Tibial artery (tissue), 4 donors: ENCODE results near the gene PCSK9.

ENCODE experiments used
- DNase-seq, 2 donors: peaks; one replicate each; pipeline ENCODE4 v3.0.0-alpha.2; 2019
- H3K27ac ChIP-seq, 2 donors: fragments of 200-600 bp; sonication (generic) in 1 of 2; 1 replicate in 1 of 2; 2 replicates in 1 of 2; pipeline ENCODE4 v1.5.1; 2018 to 2019; ENCODE audit warnings: mild to moderate bottlenecking in 1 of 2
- H3K27me3 ChIP-seq, 2 donors: fragments of 200-600 bp; sonication (generic) in 1 of 2; one replicate each; pipeline versions ENCODE4 v1.5.1 to v1.6.0; 2016 to 2019
- H3K36me3 ChIP-seq, 3 donors: fragments of 200-600 bp; sonication (generic) in 2 of 3; one replicate each; pipeline ENCODE4 v1.5.1; 2016 to 2019; ENCODE audit warnings: mild to moderate bottlenecking in 2 of 3
- H3K4me1 ChIP-seq, 4 donors: fragments of 200-600 bp; sonication (generic) in 2 of 4; 1 replicate in 3 of 4; 2 replicates in 1 of 4; pipeline ENCODE4 v1.5.1; 2016 to 2019
- H3K4me3 ChIP-seq, 2 donors: fragments of 200-600 bp; sonication (generic) in 1 of 2; 1 replicate in 1 of 2; 2 replicates in 1 of 2; pipeline ENCODE4 v1.5.1; 2018 to 2019; ENCODE audit warnings: mild to moderate bottlenecking in 2 of 2
- H3K9me3 ChIP-seq, 3 donors: fragments of 200-600 bp; sonication (generic) in 1 of 3; one replicate each; pipeline ENCODE4 v1.5.1; 2016 to 2019
- CTCF ChIP-seq, 2 experiments: fragments of 200-600 bp in 1 of 2; fragments of 450-650 bp in 1 of 2; IDR thresholded peaks; one replicate each; pipeline ENCODE4 v1.5.1; 2017 to 2019; ENCODE audit warnings: antibody characterized with exemption in 2 of 2, mild to moderate bottlenecking in 1 of 2, moderate library complexity in 1 of 2
- intact Hi-C: fragments of 100-400 bp; cut with DNase I; formaldehyde crosslinking; loops from one replicate; pipeline ENCODE4 v1.15.0; 2023; ENCODE audit warnings: low total_unique reads

Gene PCSK9

GRCh38 chr1:55057956-55058298 lies 18.6 kb downstream of the PCSK9 start:
- H3K4me3 ChIP-seq = no peak overlapping the region
- no peak overlapping the region for H3K27ac ChIP-seq
- DNase-seq = no peak
- peaks cover 0 to 21% (median 5%) of the 10 kb centered on the region in 4 donors for H3K4me1 ChIP-seq
- no peaks in the 10 kb centered on the region for H3K27me3 ChIP-seq
- H3K9me3 ChIP-seq = no peaks in the 10 kb centered on the region
- intact Hi-C loops = no loop called here
- TF ChIP-seq CTCF (IDR thresholded peaks at IDR 0.05) = no peak
- no peaks in the 10 kb centered on the region for H3K36me3 ChIP-seq

GRCh38 chr1:55059302-55060132 lies 20.2 kb downstream of the PCSK9 start:
- Histone ChIP-seq H3K27ac (no peak overlapping the region), H3K4me3 (no peak overlapping the region), H3K9me3 (no peaks in the 10 kb centered on the region), H3K27me3 (no peaks in the 10 kb centered on the region), H3K4me1 (peaks cover 0 to 28% (median 11%) of the 10 kb centered on the region in 4 donors), H3K36me3 (no peaks in the 10 kb centered on the region)
- intact Hi-C loops = no loop called here
- TF ChIP-seq CTCF (IDR thresholded peaks at IDR 0.05) = no peak
- DNase-seq = no peak

- intact Hi-C loops = no loop called here
- H3K9me3 ChIP-seq = no peaks in the 10 kb centered on the region
- no peak overlapping the region for H3K4me3 ChIP-seq
- H3K36me3 ChIP-seq = no peaks in the 10 kb centered on the region
- H3K27ac ChIP-seq = no peak overlapping the region
- H3K4me1 ChIP-seq = peaks cover 4 to 36% (median 18%) of the 10 kb centered on the region in 4 donors
- H3K27me3 ChIP-seq = no peaks in the 10 kb centered on the region
- TF ChIP-seq CTCF (IDR thresholded peaks at IDR 0.05) = no peak
- DNase-seq = no peak
Measured at GRCh38 chr1:55060133-55060999, 21.0 kb downstream of the PCSK9 start.

- Histone ChIP-seq H3K27me3 (no peaks in the 10 kb centered on the region), H3K27ac (peak overlapping the region in 1 of 2 donors; percentile 28), H3K9me3 (no peaks in the 10 kb centered on the region), H3K4me3 (no peak overlapping the region), H3K4me1 (peaks cover 6 to 42% (median 21%) of the 10 kb centered on the region in 4 donors), H3K36me3 (peaks cover 0 to 3% (median under 1%) of the 10 kb centered on the region in 3 donors)
- intact Hi-C loops = no loop called here
- DNase-seq = no peak
- TF ChIP-seq CTCF (IDR thresholded peaks at IDR 0.05) = no peak
Measured at GRCh38 chr1:55061000-55061705, 21.8 kb downstream of the PCSK9 start.

- intact Hi-C loops = no loop called here
- Histone ChIP-seq H3K27me3 (no peaks in the 10 kb centered on the region), H3K27ac (peak overlapping the region in 1 of 2 donors; percentile 28), H3K4me3 (no peak overlapping the region), H3K36me3 (peaks cover 5 to 10% (median 7%) of the 10 kb centered on the region in 3 donors), H3K9me3 (no peaks in the 10 kb centered on the region), H3K4me1 (peaks cover 6 to 42% (median 21%) of the 10 kb centered on the region in 4 donors)
- TF ChIP-seq CTCF (IDR thresholded peaks at IDR 0.05) = no peak
- DNase-seq = no peak
Measured at GRCh38 chr1:55061706-55062321, 22.5 kb downstream of the PCSK9 start.
